Epithelial cell of esophagus (primary cell): ENCODE measurements around the gene CAMK1D.
A peak's percentile ranks its signal among the peaks of the same experiment; 100 is the strongest.
"Not testable (repeated sequence)": the region's sequence is repeated elsewhere in the genome, so short reads cannot be mapped to it uniquely, and the experiment has no call there.

Experiments
- DNase-seq: peaks from one replicate; pipeline ENCODE4 v3.0.0; 2010; ENCODE audit warnings: low read depth
- H3K4me3 ChIP-seq: 2 replicates; pipeline ENCODE4 v1.5.1; 2011; ENCODE audit warnings: mild to moderate bottlenecking, low read length, control low read depth
- CTCF ChIP-seq: IDR thresholded peaks from 2 replicates; pipeline ENCODE4 v1.5.1; 2011; ENCODE audit warnings: low read depth, mild to moderate bottlenecking, low read length, control low read depth, inconsistent platforms; ENCODE audit not compliant: insufficient read depth; ENCODE audit errors: missing control alignments

Gene CAMK1D

GRCh38 chr10:12724807-12725579 is 375.6 kb downstream of the CAMK1D start:
- no peak for TF ChIP-seq CTCF
- no peak for DNase-seq
- no peak overlapping the region for H3K4me3 ChIP-seq

GRCh38 chr10:12725580-12725888 is 376.2 kb downstream of the CAMK1D start:
- peak; percentile 89 for DNase-seq
- H3K4me3 ChIP-seq: not testable (repeated sequence)

GRCh38 chr10:12726971-12727831 is 377.9 kb downstream of the CAMK1D start:
- DNase-seq: peak; percentile 50
- H3K4me3 ChIP-seq: no peak overlapping the region
- no peak for TF ChIP-seq CTCF

- TF ChIP-seq CTCF: no peak
- no peak for DNase-seq
- no peak overlapping the region for H3K4me3 ChIP-seq
Measured at GRCh38 chr10:12727832-12728215, 378.5 kb downstream of the CAMK1D start.

GRCh38 chr10:12728494-12728893 is 379.1 kb downstream of the CAMK1D start:
- H3K4me3 ChIP-seq: no peak overlapping the region
- no peak for TF ChIP-seq CTCF
- no peak for DNase-seq

GRCh38 chr10:12729885-12730284 is 380.5 kb downstream of the CAMK1D start:
- TF ChIP-seq CTCF: peak; percentile 17
- DNase-seq: no peak
- H3K4me3 ChIP-seq: no peak overlapping the region

- no peak for TF ChIP-seq CTCF
- DNase-seq: no peak
- no peak overlapping the region for H3K4me3 ChIP-seq
Measured at GRCh38 chr10:12730809-12731519, 381.6 kb downstream of the CAMK1D start.
